Measurements from ENCODE around the gene MEP1A.
"Not testable (repeated sequence)": the region's sequence is repeated elsewhere in the genome, so short reads cannot be mapped to it uniquely, and the experiment has no call there.

Gene MEP1A

GRCh38 chr6:46793138-46793537 lies at the start of gene MEP1A:
MEP1A (plus strand) TSS chr6:46793389; CDS start chr6:46793399, 10 bp downstream.
- no peak for DNase-seq

- no peak for DNase-seq
Observed at GRCh38 chr6:46743425-46744158, 49.6 kb upstream of the MEP1A start.

GRCh38 chr6:46744159-46744725 lies 48.9 kb upstream of the MEP1A start:
- DNase-seq = not testable (repeated sequence)

GRCh38 chr6:46745973-46746372 lies 47.2 kb upstream of the MEP1A start:
- no peak for DNase-seq

- no peak for DNase-seq
Observed at GRCh38 chr6:46746696-46747095, 46.5 kb upstream of the MEP1A start, which contains the start of gene ANKRD66. ANKRD66 (plus strand) TSS chr6:46746933; CDS start chr6:46751949, 5,016 bp downstream.

GRCh38 chr6:46748940-46749503 lies 44.2 kb upstream of the MEP1A start:
- DNase-seq = no peak

- DNase-seq = no peak
Observed at GRCh38 chr6:46749731-46750130, 43.5 kb upstream of the MEP1A start.

- no peak for DNase-seq
Observed at GRCh38 chr6:46751658-46752057, 41.5 kb upstream of the MEP1A start.

- no peak for DNase-seq
Observed at GRCh38 chr6:46755865-46756264, 37.3 kb upstream of the MEP1A start.

- no peak for DNase-seq
Observed at GRCh38 chr6:46756469-46757213, 36.5 kb upstream of the MEP1A start.

- DNase-seq = no peak
Observed at GRCh38 chr6:46757214-46757596, 36.0 kb upstream of the MEP1A start.

- no peak for DNase-seq
Observed at GRCh38 chr6:46758960-46759753, 34.0 kb upstream of the MEP1A start.

GRCh38 chr6:46760925-46761324 lies 32.3 kb upstream of the MEP1A start:
- DNase-seq = no peak

GRCh38 chr6:46763466-46763865 lies 29.7 kb upstream of the MEP1A start:
- no peak for DNase-seq

GRCh38 chr6:46764280-46764679 lies 28.9 kb upstream of the MEP1A start:
- DNase-seq = not testable (repeated sequence)

GRCh38 chr6:46764961-46765360 lies 28.2 kb upstream of the MEP1A start:
- no peak for DNase-seq

GRCh38 chr6:46772016-46772415 lies 21.2 kb upstream of the MEP1A start:
- DNase-seq = no peak

- DNase-seq = no peak
Observed at GRCh38 chr6:46772762-46773161, 20.4 kb upstream of the MEP1A start.

- DNase-seq = no peak
Observed at GRCh38 chr6:46773201-46773855, 19.9 kb upstream of the MEP1A start.

GRCh38 chr6:46774736-46775135 lies 18.5 kb upstream of the MEP1A start:
- not testable (repeated sequence) for DNase-seq

GRCh38 chr6:46776070-46776712 lies 17.0 kb upstream of the MEP1A start:
- DNase-seq = no peak
